Fibroblast of skin of scalp (primary cell): ENCODE data around the gene NUP210. TPM values are rescaled to one million over a fixed set of nuclear protein-coding genes. Genes with fewer than 3 reads are reported as not detected.
"Not testable (repeated sequence)": the region's sequence is repeated elsewhere in the genome, so short reads cannot be mapped to it uniquely, and the experiment has no call there.

Experiments
- DNase-seq: peaks from one replicate; pipeline ENCODE4 v3.0.0-alpha.2; 2013
- polyA plus RNA-seq, 2 experiments: library from polyadenylated mRNA; unstranded; fragments of 120-200 nt; gene quantifications; one replicate each; pipeline ENCODE4 v1.2.1, GENCODE V29; 2013; ENCODE audit not compliant: insufficient read length in 2 of 2

NUP210 gene
- polyA plus RNA-seq (2013, experiment 1 of 2; ENCODE audit: insufficient read length), result 0.08 TPM
- polyA plus RNA-seq (2013, experiment 2 of 2; ENCODE audit: insufficient read length), result 0.39 TPM

GRCh38 chr3:13420045-13420830 is at the start of gene NUP210:
NUP210 (minus strand) TSS chr3:13420322; CDS start chr3:13420226, 96 bp downstream.
- DNase-seq, result no peak

GRCh38 chr3:13466781-13467180 is 46.7 kb upstream of the NUP210 start:
- no peak for DNase-seq

- DNase-seq, result no peak
Measured at GRCh38 chr3:13465236-13465873, 45.2 kb upstream of the NUP210 start.

- DNase-seq, result peak; percentile 7
Measured at GRCh38 chr3:13463618-13464400, 43.7 kb upstream of the NUP210 start.

GRCh38 chr3:13462822-13463221 is 42.7 kb upstream of the NUP210 start:
- peak; percentile 12 for DNase-seq

- DNase-seq, result no peak
Measured at GRCh38 chr3:13462125-13462629, 42.1 kb upstream of the NUP210 start.

GRCh38 chr3:13461169-13462124 is 41.3 kb upstream of the NUP210 start:
- no peak for DNase-seq

GRCh38 chr3:13460341-13460736 is 40.2 kb upstream of the NUP210 start:
- no peak for DNase-seq

- DNase-seq, result no peak
Measured at GRCh38 chr3:13459605-13460340, 39.7 kb upstream of the NUP210 start.

GRCh38 chr3:13457593-13457992 is 37.5 kb upstream of the NUP210 start:
- DNase-seq, result no peak

- no peak for DNase-seq
Measured at GRCh38 chr3:13455644-13456043, 35.5 kb upstream of the NUP210 start.

GRCh38 chr3:13452490-13453335 is 32.6 kb upstream of the NUP210 start:
- peak; percentile 59 for DNase-seq

GRCh38 chr3:13451301-13451673 is 31.2 kb upstream of the NUP210 start:
- no peak for DNase-seq

- DNase-seq, result not testable (repeated sequence)
Measured at GRCh38 chr3:13442882-13443281, 22.8 kb upstream of the NUP210 start.

GRCh38 chr3:13440204-13440817 is 20.2 kb upstream of the NUP210 start:
- no peak for DNase-seq

GRCh38 chr3:13436213-13436612 is 16.1 kb upstream of the NUP210 start:
- not testable (repeated sequence) for DNase-seq

GRCh38 chr3:13433912-13434311 is 13.8 kb upstream of the NUP210 start:
- no peak for DNase-seq

- DNase-seq, result no peak
Measured at GRCh38 chr3:13432093-13432492, 12.0 kb upstream of the NUP210 start.

- DNase-seq, result not testable (repeated sequence)
Measured at GRCh38 chr3:13430411-13430875, 10.3 kb upstream of the NUP210 start.
